Thyroid gland (tissue), 4 donors: Measurements from ENCODE around the gene MAT2B. TPM values are rescaled to one million over a fixed set of nuclear protein-coding genes. Genes with fewer than 3 reads are reported as not detected.

ENCODE experiments used
- DNase-seq, 2 donors: peaks; one replicate each; pipeline ENCODE4 v3.0.0-alpha.2; 2019
- H3K27ac ChIP-seq, 3 donors: fragments of 200-600 bp; sonication (generic); 1 replicate in 2 of 3; 2 replicates in 1 of 3; pipeline ENCODE4 v1.5.1; 2016 to 2019; ENCODE audit warnings: mild to moderate bottlenecking in 1 of 3, moderate library complexity in 1 of 3
- H3K27me3 ChIP-seq: fragments of 200-600 bp; sonication (generic); one replicate; pipeline ENCODE4 v1.5.1; 2019
- H3K36me3 ChIP-seq, 2 donors: fragments of 200-600 bp; sonication (generic); one replicate each; pipeline ENCODE4 v1.5.1; 2016 to 2019
- H3K4me1 ChIP-seq, 2 donors: fragments of 200-600 bp; sonication (generic); one replicate each; pipeline ENCODE4 v1.5.1; 2017 to 2019
- H3K4me3 ChIP-seq, 3 donors: fragments of 200-600 bp; sonication (generic); replicated peaks in 1 of 3; 1 replicate in 2 of 3; 2 replicates in 1 of 3; pipeline ENCODE4 v1.5.1; 2016; ENCODE audit warnings: mild to moderate bottlenecking in 1 of 3
- H3K9me3 ChIP-seq: fragments of 200-600 bp; sonication (generic); one replicate; pipeline ENCODE4 v1.5.1; 2017
- POLR2A ChIP-seq, 2 donors: fragments of 450-650 bp; IDR thresholded peaks; one replicate each; pipeline ENCODE4 v1.6.1; 2017; ENCODE audit warnings: antibody characterized with exemption in 2 of 2, mild to moderate bottlenecking in 2 of 2, moderate library complexity in 1 of 2
- WGBS, 2 donors: methylation state at CpG; one replicate each; pipeline ENCODE4 v1.1.5; 2017; 5-methylcytosine and 5-hydroxymethylcytosine counted together
- intact Hi-C: fragments of 100-400 bp; cut with DNase I; formaldehyde crosslinking; loops from one replicate; pipeline ENCODE4 v1.15.1; 2023
- total RNA-seq, 4 donors: library from RNA; depleted of rRNA; stranded (reverse); fragments of >200 nt; gene quantifications; one replicate each; pipeline ENCODE4 v1.2.3, GENCODE V29; 2016
- TF ChIP-seq, protein P1 (sequence below), 6 experiments: fragments of 200-600 bp in 3 of 6; fragments of 450-650 bp in 3 of 6; sonication (generic) in 3 of 6; IDR thresholded peaks; one replicate each; pipeline ENCODE4 v1.5.1; 2016 to 2019; ENCODE audit warnings: antibody characterized with exemption in 6 of 6, mild to moderate bottlenecking in 2 of 6, inconsistent platforms in 1 of 6, moderate library complexity in 1 of 6

The MAT2B gene
- total RNA-seq, 4 donors from 2014 or later = 74.0 to 110 (median 101) TPM

DNA sequence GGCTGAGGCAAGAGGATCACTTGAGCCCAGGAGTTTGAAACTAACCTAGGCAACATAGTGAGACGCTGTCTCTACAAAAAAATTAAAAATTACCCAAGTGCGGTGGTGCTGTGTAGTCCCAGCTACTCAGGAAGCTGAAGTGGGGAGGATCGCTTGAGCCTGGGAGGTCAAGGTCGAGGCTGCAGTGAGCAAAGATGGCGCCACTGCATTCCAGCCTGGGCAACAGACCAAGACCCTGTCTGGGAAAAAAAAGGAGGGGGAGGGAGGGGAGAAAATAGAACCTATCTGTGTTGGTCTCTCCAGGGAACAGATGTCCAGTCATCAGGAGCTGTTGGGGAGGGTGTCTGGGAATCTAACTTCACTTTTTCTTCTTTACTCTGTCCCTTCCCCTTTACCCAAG is 24.3 kb downstream of the MAT2B start:
- 71 to 81% methylated on average over 5 of the region's 5 CpGs for WGBS, 2 donors
- no peak for DNase-seq

DNA sequence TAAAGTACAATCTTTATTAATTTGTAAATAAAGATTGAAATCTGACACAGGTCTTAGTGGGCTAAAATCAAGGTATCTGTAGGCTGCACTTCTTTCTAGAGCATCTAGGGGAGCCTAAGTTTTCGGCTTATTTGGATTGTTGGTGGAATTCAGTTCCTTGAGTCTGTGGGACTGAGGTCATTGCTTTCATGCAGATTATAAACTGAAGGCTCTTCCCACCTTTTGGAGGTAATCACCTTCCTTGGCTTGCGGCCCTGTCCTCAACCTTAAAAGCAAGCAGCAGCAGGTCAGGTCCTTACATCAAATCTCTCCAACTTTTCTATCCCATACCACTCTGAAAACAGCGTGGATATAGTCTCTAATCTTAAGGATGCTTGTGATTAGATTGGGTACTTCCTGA is 25.9 kb downstream of the MAT2B start:
- no peak for TF ChIP-seq POLR2A (IDR thresholded peaks at IDR 0.05)
- TF ChIP-seq, protein P1, sequence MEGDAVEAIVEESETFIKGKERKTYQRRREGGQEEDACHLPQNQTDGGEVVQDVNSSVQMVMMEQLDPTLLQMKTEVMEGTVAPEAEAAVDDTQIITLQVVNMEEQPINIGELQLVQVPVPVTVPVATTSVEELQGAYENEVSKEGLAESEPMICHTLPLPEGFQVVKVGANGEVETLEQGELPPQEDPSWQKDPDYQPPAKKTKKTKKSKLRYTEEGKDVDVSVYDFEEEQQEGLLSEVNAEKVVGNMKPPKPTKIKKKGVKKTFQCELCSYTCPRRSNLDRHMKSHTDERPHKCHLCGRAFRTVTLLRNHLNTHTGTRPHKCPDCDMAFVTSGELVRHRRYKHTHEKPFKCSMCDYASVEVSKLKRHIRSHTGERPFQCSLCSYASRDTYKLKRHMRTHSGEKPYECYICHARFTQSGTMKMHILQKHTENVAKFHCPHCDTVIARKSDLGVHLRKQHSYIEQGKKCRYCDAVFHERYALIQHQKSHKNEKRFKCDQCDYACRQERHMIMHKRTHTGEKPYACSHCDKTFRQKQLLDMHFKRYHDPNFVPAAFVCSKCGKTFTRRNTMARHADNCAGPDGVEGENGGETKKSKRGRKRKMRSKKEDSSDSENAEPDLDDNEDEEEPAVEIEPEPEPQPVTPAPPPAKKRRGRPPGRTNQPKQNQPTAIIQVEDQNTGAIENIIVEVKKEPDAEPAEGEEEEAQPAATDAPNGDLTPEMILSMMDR (IDR thresholded peaks at IDR 0.05) = no peak
- Histone ChIP-seq H3K27ac (no peak overlapping the region), H3K9me3 (no peaks in the 10 kb centered on the region), H3K4me1 (no peaks in the 10 kb centered on the region), H3K27me3 (no peaks in the 10 kb centered on the region), H3K36me3 (no peaks in the 10 kb centered on the region), H3K4me3 (no peak overlapping the region)
- WGBS, 2 donors = 87 to 94% methylated on average over 3 of the region's 3 CpGs
- intact Hi-C loops = no loop called here
- DNase-seq = no peak

More for the DNA sequence above, 24.3 kb downstream of the MAT2B start:
- Histone ChIP-seq H3K4me1 (no peaks in the 10 kb centered on the region), H3K36me3 (no peaks in the 10 kb centered on the region), H3K4me3 (no peak overlapping the region), H3K27me3 (no peaks in the 10 kb centered on the region), H3K27ac (no peak overlapping the region), H3K9me3 (no peaks in the 10 kb centered on the region)
- TF ChIP-seq, protein P1 (IDR thresholded peaks at IDR 0.05) = no peak
- no peak for TF ChIP-seq POLR2A (IDR thresholded peaks at IDR 0.05)
- intact Hi-C loops = no loop called here

DNA sequence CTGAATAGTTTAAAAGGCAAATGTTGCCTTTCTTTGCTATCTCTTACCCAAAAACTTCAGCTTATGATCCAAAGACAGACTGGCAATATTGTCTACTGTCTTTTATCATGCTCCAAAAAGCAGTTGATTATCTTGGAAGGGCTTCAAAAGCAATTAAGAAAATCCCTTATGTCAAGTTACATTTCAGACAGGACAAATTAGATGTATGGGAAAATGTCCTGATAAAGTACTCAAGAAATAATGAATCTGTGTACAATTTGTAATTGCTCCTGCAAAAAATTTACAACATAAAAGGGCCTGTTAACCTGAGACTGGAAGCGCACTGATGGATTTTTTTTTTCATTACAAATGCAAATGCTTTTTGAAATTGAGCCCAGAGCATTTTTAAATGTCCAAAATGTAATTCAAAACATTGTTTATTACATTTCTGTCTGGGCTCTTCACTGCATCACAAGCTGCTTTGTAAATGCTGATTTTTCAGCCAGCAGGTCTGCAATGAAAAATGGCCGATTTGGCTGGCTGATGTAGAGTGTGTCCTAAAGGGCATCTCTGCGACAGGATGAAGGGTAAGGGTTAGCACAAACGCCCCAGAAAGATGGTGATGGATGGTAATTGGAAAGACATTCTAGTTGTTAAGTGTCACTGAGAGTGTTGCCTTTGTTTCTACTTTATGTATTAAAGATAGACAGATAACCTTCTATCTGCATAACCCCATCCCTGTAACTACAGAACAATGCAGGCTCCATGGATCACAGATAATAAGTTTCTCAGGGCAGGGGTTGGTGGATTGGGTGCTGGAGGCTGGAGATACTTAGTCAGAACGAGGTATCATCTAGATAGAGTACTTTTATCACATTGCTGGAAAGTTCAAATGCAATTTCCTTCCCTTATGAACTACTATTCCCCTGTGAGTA is 27.0 kb downstream of the MAT2B start:
- TF ChIP-seq POLR2A (IDR thresholded peaks at IDR 0.05) = no peak
- Histone ChIP-seq H3K36me3 (no peaks in the 10 kb centered on the region), H3K27ac (no peak overlapping the region)

DNA sequence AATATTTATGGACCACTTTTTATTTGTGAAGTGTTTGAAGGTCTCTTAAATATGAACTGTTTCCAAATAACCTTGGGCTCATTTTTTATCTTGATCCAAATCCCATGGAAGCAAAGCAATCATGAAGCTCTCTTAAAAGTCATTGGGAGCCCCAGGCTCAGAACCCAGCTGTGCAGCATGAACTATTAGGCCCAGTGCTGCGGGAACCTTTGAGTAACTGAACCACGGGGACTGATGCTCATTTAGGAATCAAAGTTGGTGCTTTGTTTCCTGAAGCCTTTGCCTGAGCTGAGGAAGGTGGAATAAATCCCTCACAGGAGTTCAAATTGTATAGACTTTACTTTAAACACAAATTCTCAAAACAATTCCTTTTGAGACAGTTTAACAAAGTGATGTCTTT is 27.8 kb downstream of the MAT2B start:
- TF ChIP-seq, protein P1 (IDR thresholded peaks at IDR 0.05) = no peak
- no peak for TF ChIP-seq POLR2A (IDR thresholded peaks at IDR 0.05)
- 64 to 69% methylated on average over 2 of the region's 2 CpGs for WGBS, 2 donors
- Histone ChIP-seq H3K9me3 (no peaks in the 10 kb centered on the region), H3K4me1 (no peaks in the 10 kb centered on the region), H3K36me3 (no peaks in the 10 kb centered on the region), H3K27ac (no peak overlapping the region), H3K4me3 (no peak overlapping the region), H3K27me3 (no peaks in the 10 kb centered on the region)
- intact Hi-C loops = no loop called here
- no peak for DNase-seq

More for the DNA sequence above, 27.0 kb downstream of the MAT2B start:
- Histone ChIP-seq H3K4me3 (no peak overlapping the region), H3K27me3 (no peaks in the 10 kb centered on the region), H3K9me3 (no peaks in the 10 kb centered on the region), H3K4me1 (no peaks in the 10 kb centered on the region)
- no peak for DNase-seq
- 63 to 66% methylated on average over 5 of the region's 5 CpGs for WGBS, 2 donors
- intact Hi-C loops = no loop called here

DNA sequence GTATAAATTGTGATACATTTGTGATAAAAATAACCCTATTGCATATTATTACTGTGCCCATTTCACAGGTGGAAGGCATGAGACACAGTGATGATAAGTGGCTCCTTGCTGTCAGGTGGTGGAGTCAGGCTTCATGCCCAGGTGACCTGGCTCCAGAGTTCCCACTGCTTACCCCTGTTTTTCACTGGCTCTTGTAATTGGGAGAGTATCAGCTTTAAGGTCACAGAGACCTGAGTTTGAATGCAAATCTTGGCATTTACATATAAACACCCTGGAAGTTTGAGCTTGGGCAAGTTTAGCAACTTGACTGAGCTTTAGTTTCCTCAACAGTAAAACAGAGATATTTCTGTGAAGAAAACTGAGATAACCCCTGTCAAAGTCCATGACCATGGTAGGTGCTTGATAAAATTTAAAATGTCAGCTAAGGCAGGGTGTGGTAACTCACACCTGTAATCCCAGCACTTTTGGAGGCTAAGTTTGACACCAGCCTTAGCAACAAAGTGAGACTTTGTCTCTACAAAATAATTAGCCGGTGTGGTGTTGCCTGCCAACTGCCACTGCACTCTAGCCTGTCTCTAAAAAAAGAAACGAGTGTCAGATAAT is 29.2 kb downstream of the MAT2B start:
- DNase-seq = no peak
- H3K4me3 ChIP-seq = no peak overlapping the region
- WGBS, 2 donors = 78 to 84% methylated on average over 2 of the region's 2 CpGs
- no peaks in the 10 kb centered on the region for H3K9me3 ChIP-seq
- no peaks in the 10 kb centered on the region for H3K27me3 ChIP-seq
- intact Hi-C loops = no loop called here
- H3K36me3 ChIP-seq = no peaks in the 10 kb centered on the region
- no peak overlapping the region for H3K27ac ChIP-seq
- TF ChIP-seq, protein P1 (IDR thresholded peaks at IDR 0.05) = no peak
- TF ChIP-seq POLR2A (IDR thresholded peaks at IDR 0.05) = no peak
- no peaks in the 10 kb centered on the region for H3K4me1 ChIP-seq
